Uterus (tissue), 4 donors: ENCODE measurements around the gene SORT1. TPM values are rescaled to one million over a fixed set of nuclear protein-coding genes. Genes with fewer than 3 reads are reported as not detected.

Experiments used
- DNase-seq, 2 donors: peaks; one replicate each; pipeline ENCODE4 v3.0.0-alpha.2; 2019 to 2020
- H3K27ac ChIP-seq, 2 donors: fragments of 200-600 bp; sonication (generic); 1 replicate in 1 of 2; 2 replicates in 1 of 2; pipeline ENCODE4 v1.5.1; 2016 to 2018
- H3K27me3 ChIP-seq, 2 donors: fragments of 200-600 bp; sonication (generic); one replicate each; pipeline ENCODE4 v1.5.1; 2018 to 2019; ENCODE audit warnings: control low read depth in 1 of 2
- H3K36me3 ChIP-seq, 2 donors: fragments of 200-600 bp; sonication (generic); one replicate each; pipeline ENCODE4 v1.5.1; 2019; ENCODE audit warnings: control low read depth in 1 of 2
- H3K4me1 ChIP-seq, 2 donors: fragments of 200-600 bp; sonication (generic); one replicate each; pipeline ENCODE4 v1.5.1; 2018 to 2019; ENCODE audit warnings: control low read depth in 1 of 2
- H3K4me3 ChIP-seq, 2 donors: fragments of 200-600 bp; sonication (generic); 1 replicate in 1 of 2; 2 replicates in 1 of 2; pipeline ENCODE4 v1.5.1; 2018 to 2019; ENCODE audit warnings: mild to moderate bottlenecking in 1 of 2
- H3K9me3 ChIP-seq, 2 donors: fragments of 200-600 bp; sonication (generic); one replicate each; pipeline ENCODE4 v1.5.1; 2019; ENCODE audit warnings: control low read depth in 1 of 2
- POLR2A ChIP-seq, 2 donors: fragments of 450-650 bp; IDR thresholded peaks; one replicate each; pipeline ENCODE4 v1.6.1; 2016; ENCODE audit warnings: antibody characterized with exemption in 2 of 2, mild to moderate bottlenecking in 1 of 2, moderate library complexity in 1 of 2
- intact Hi-C: fragments of 100-400 bp; cut with DNase I; formaldehyde crosslinking; loops from one replicate; pipeline ENCODE4 v1.15.1; 2023; ENCODE audit warnings: low total_unique reads
- total RNA-seq, 4 donors: library from RNA; depleted of rRNA in 3 of 4; stranded (reverse); fragments of >200 nt in 3 of 4; gene quantifications; one replicate each; pipeline versions ENCODE4 v1.1.0 to v1.2.4, GENCODE V29; 2014 to 2023
- TF ChIP-seq, protein P1 (sequence below), 4 experiments: fragments of 200-600 bp in 2 of 4; fragments of 450-650 bp in 2 of 4; sonication (generic) in 2 of 4; IDR thresholded peaks; one replicate each; pipeline ENCODE4 v1.5.1; 2016 to 2019; ENCODE audit warnings: antibody characterized with exemption in 4 of 4, mild to moderate bottlenecking in 2 of 4, moderate library complexity in 1 of 4
- donor health status: DM: yes; HTN: yes; CAD: no.

SORT1 gene
- total RNA-seq, 4 donors from 2014 or later = 20.2 to 43.4 (median 27.9) TPM

DNA sequence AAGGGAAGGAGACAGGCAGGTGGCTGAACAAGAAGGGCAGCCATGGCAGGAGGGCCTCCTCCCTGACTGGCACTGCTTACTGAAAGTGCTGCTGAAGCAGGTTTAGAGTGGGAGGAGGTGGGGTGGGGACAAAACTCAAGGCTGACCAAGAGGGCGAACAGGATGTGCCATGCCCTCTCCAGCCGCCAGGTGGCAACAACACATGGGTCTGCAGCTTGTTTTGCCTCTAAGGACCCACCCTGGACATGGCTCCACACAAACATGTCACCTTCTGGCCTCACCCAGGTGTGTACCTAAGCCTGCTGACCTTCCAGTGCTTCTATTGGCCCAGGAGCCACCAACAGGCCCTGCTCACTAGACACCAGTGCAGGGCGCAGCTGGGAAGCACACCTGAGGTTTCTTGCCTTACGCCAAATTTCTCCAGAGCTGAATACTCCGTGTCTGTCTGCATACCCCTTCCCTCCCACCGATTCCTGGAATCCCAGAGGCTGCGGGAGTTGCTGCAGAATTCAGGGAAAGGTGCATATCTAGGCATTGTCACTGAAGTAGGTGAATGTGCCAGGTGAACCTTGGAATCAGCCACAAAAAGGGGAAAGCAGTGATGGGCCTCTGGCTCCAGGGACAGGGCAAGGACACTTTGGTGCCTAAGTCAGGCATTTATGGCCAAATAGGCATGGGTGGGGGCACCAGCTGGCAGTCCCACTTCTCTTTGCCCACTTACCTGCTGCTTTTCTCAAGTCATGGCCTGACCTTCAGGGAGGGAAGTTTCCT lies 120.1 kb downstream of the SORT1 start:
- Histone ChIP-seq H3K27me3 (no peaks in the 10 kb centered on the region), H3K36me3 (no peaks in the 10 kb centered on the region), H3K27ac (peak overlapping the region in 1 of 2 donors; percentile 1), H3K4me1 (peaks cover 0 to 4% of the 10 kb centered on the region in 2 donors), H3K4me3 (no peak overlapping the region), H3K9me3 (no peaks in the 10 kb centered on the region)
- peak; percentile 73 to 77 for DNase-seq
- intact Hi-C loops = no loop called here
- TF ChIP-seq POLR2A (IDR thresholded peaks at IDR 0.05) = no peak
- TF ChIP-seq, protein P1, sequence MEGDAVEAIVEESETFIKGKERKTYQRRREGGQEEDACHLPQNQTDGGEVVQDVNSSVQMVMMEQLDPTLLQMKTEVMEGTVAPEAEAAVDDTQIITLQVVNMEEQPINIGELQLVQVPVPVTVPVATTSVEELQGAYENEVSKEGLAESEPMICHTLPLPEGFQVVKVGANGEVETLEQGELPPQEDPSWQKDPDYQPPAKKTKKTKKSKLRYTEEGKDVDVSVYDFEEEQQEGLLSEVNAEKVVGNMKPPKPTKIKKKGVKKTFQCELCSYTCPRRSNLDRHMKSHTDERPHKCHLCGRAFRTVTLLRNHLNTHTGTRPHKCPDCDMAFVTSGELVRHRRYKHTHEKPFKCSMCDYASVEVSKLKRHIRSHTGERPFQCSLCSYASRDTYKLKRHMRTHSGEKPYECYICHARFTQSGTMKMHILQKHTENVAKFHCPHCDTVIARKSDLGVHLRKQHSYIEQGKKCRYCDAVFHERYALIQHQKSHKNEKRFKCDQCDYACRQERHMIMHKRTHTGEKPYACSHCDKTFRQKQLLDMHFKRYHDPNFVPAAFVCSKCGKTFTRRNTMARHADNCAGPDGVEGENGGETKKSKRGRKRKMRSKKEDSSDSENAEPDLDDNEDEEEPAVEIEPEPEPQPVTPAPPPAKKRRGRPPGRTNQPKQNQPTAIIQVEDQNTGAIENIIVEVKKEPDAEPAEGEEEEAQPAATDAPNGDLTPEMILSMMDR (IDR thresholded peaks at IDR 0.05) = peak; percentile 78 to 84 (median 82)

DNA sequence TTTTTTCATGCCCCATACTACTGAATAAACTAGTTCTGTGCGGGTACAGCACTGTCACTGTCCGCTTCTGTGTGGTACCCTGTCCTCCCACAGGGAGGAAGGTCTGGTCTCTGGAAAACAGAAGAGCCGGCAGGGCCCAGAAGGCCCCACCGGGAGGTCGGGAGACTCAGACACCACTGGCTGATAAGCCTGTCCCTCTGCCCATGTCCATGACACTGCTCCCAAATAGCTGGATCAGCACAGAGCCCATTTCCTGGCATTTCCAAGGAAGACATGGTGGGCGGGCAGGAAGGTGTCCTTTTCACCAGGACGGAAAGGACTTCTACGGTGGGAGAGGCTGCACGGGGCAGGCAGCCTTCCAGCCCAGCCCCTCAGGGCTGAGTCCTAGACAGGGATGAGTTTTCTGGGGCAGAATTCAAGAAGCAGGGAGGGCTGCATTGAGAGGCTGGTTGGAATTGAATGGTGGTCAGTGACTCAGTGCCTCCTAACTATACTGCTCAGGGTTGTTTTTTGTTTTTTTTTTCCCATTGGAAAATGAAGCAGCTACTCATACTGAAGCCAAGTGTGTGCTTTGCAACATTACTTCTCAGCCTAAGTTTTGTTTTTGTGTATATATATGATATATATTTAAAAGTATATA lies 121.9 kb downstream of the SORT1 start:
- Histone ChIP-seq H3K4me3 (no peak overlapping the region), H3K27ac (peak overlapping the region in 1 of 2 donors; percentile 74), H3K36me3 (no peaks in the 10 kb centered on the region), H3K9me3 (no peaks in the 10 kb centered on the region), H3K27me3 (no peaks in the 10 kb centered on the region), H3K4me1 (no peaks in the 10 kb centered on the region)
- TF ChIP-seq, protein P1 (IDR thresholded peaks at IDR 0.05) = no peak
- TF ChIP-seq POLR2A (IDR thresholded peaks at IDR 0.05) = no peak
- intact Hi-C loops = no loop called here
- DNase-seq = no peak

DNA sequence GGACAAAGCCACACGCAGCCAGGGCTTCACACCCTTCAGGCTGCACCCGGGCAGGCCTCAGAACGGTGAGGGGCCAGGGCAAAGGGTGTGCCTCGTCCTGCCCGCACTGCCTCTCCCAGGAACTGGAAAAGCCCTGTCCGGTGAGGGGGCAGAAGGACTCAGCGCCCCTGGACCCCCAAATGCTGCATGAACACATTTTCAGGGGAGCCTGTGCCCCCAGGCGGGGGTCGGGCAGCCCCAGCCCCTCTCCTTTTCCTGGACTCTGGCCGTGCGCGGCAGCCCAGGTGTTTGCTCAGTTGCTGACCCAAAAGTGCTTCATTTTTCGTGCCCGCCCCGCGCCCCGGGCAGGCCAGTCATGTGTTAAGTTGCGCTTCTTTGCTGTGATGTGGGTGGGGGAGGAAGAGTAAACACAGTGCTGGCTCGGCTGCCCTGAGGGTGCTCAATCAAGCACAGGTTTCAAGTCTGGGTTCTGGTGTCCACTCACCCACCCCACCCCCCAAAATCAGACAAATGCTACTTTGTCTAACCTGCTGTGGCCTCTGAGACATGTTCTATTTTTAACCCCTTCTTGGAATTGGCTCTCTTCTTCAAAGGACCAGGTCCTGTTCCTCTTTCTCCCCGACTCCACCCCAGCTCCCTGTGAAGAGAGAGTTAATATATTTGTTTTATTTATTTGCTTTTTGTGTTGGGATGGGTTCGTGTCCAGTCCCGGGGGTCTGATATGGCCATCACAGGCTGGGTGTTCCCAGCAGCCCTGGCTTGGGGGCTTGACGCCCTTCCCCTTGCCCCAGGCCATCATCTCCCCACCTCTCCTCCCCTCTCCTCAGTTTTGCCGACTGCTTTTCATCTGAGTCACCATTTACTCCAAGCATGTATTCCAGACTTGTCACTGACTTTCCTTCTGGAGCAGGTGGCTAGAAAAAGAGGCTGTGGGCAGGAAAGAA lies 122.9 kb downstream of the SORT1 start:
- intact Hi-C loops = no loop called here
- no peaks in the 10 kb centered on the region for H3K4me1 ChIP-seq
- no peaks in the 10 kb centered on the region for H3K9me3 ChIP-seq
- DNase-seq = peak; percentile 13 to 76
- peak overlapping the region in 1 of 2 donors; percentile 74 for H3K27ac ChIP-seq
- H3K27me3 ChIP-seq = no peaks in the 10 kb centered on the region
- no peaks in the 10 kb centered on the region for H3K36me3 ChIP-seq
- H3K4me3 ChIP-seq = no peak overlapping the region
- TF ChIP-seq, protein P1 (IDR thresholded peaks at IDR 0.05) = no peak
- TF ChIP-seq POLR2A (IDR thresholded peaks at IDR 0.05) = no peak

- intact Hi-C loops = no loop called here
- Histone ChIP-seq H3K9me3 (no peaks in the 10 kb centered on the region), H3K36me3 (no peaks in the 10 kb centered on the region), H3K27ac (peak overlapping the region in 1 of 2 donors; percentile 74), H3K4me1 (no peaks in the 10 kb centered on the region), H3K27me3 (no peaks in the 10 kb centered on the region), H3K4me3 (no peak overlapping the region)
- DNase-seq = no peak
- TF ChIP-seq POLR2A (IDR thresholded peaks at IDR 0.05) = no peak
- TF ChIP-seq, protein P1 (IDR thresholded peaks at IDR 0.05) = no peak
Observed at GRCh38 chr1:109273570-109274288, 124.0 kb downstream of the SORT1 start.
